ENCODE measurements around the gene SELENOS.

GRCh38 chr15:101246824-101247745, 30.2 kb downstream of the SELENOS start:
- TF ChIP-seq HCFC1 (IDR thresholded peaks at IDR 0.05; ENCODE audit: low read depth, low read length) (no peak), FOXK1 (CRISPR knock-in tag; IDR thresholded peaks at IDR 0.05; ENCODE audit: borderline replicate concordance) (no peak), HDGF (IDR thresholded peaks at IDR 0.05) (no peak), EP300 (IDR thresholded peaks at IDR 0.05; ENCODE audit: low read length) (no peak), KLF16 (IDR thresholded peaks at IDR 0.05) (no peak), IRF1 (CRISPR knock-in tag; IDR thresholded peaks at IDR 0.05; ENCODE audit: borderline replicate concordance) (no peak), HSF4 (CRISPR knock-in tag; IDR thresholded peaks at IDR 0.05; ENCODE audit: borderline replicate concordance) (no peak), SAP30 (IDR thresholded peaks at IDR 0.05; ENCODE audit: borderline replicate concordance, insufficient read depth, low read depth, low read length, poor library complexity, severe bottlenecking) (no peak)

All from K562 (cell line).